Osteocyte (in vitro differentiated cells): ENCODE data around the gene PARD3B. TPM values are rescaled to one million over a fixed set of nuclear protein-coding genes. Genes with fewer than 3 reads are reported as not detected.

Experiments used
- DNase-seq: peaks from one replicate; pipeline ENCODE4 v3.0.0; 2021; ENCODE audit warnings: mixed read lengths; ENCODE audit not compliant: unreplicated experiment; ENCODE audit errors: extremely low spot score
- H3K27ac Mint-ChIP-seq: one replicate; pipeline ENCODE4 v1.8.0; 2021; ENCODE audit warnings: mild to moderate bottlenecking, mixed read lengths; ENCODE audit not compliant: unreplicated experiment
- H3K27me3 Mint-ChIP-seq: one replicate; pipeline ENCODE4 v1.8.0; 2021; ENCODE audit warnings: mixed read lengths; ENCODE audit not compliant: unreplicated experiment
- H3K36me3 Mint-ChIP-seq: one replicate; pipeline ENCODE4 v1.8.0; 2021; ENCODE audit warnings: mixed read lengths; ENCODE audit not compliant: unreplicated experiment
- H3K4me1 Mint-ChIP-seq: one replicate; pipeline ENCODE4 v1.8.0; 2021; ENCODE audit warnings: mixed read lengths; ENCODE audit not compliant: unreplicated experiment
- H3K4me3 Mint-ChIP-seq: one replicate; pipeline ENCODE4 v1.8.0; 2021; ENCODE audit warnings: mild to moderate bottlenecking, moderate library complexity, mixed read lengths; ENCODE audit not compliant: unreplicated experiment
- H3K9me3 Mint-ChIP-seq: one replicate; pipeline ENCODE4 v1.8.0; 2021; ENCODE audit warnings: mixed read lengths; ENCODE audit not compliant: unreplicated experiment
- CTCF ChIP-seq: fragments of 200-600 bp; sonication (generic); IDR thresholded peaks from 2 replicates; pipeline ENCODE4 v1.5.0; 2021; ENCODE audit warnings: antibody characterized with exemption, mild to moderate bottlenecking, moderate library complexity
- total RNA-seq: library from RNA; stranded (reverse); gene quantifications from 2 replicates; pipeline ENCODE4 v1.2.1, GENCODE V29; 2021

PARD3B gene
- total RNA-seq, 1 donor from 2014 or later, result 26.7 TPM

GRCh38 chr2:205117125-205117524 lies 571.9 kb downstream of the PARD3B start:
- DNase-seq, result no peak
- H3K27ac Mint-ChIP-seq, result no peak overlapping the region
- peaks cover 6% of the 10 kb centered on the region for H3K9me3 Mint-ChIP-seq
- peaks cover 22% of the 10 kb centered on the region for H3K36me3 Mint-ChIP-seq
- no peaks in the 10 kb centered on the region for H3K4me1 Mint-ChIP-seq
- H3K4me3 Mint-ChIP-seq, result no peak overlapping the region
- H3K27me3 Mint-ChIP-seq, result no peaks in the 10 kb centered on the region
- no peak for TF ChIP-seq CTCF

GRCh38 chr2:205119136-205119535 lies 573.9 kb downstream of the PARD3B start:
- Mint-ChIP-seq H3K4me1 (no peaks in the 10 kb centered on the region), H3K36me3 (peaks cover 18% of the 10 kb centered on the region), H3K27me3 (no peaks in the 10 kb centered on the region), H3K27ac (no peak overlapping the region), H3K9me3 (peaks cover 5% of the 10 kb centered on the region), H3K4me3 (no peak overlapping the region)
- DNase-seq, result no peak
- no peak for TF ChIP-seq CTCF

GRCh38 chr2:205128726-205129125 lies 583.5 kb downstream of the PARD3B start:
- H3K27me3 Mint-ChIP-seq, result no peaks in the 10 kb centered on the region
- DNase-seq, result no peak
- peaks cover 13% of the 10 kb centered on the region for H3K36me3 Mint-ChIP-seq
- H3K4me1 Mint-ChIP-seq, result peaks cover 9% of the 10 kb centered on the region
- no peak for TF ChIP-seq CTCF
- no peak overlapping the region for H3K27ac Mint-ChIP-seq
- no peak overlapping the region for H3K4me3 Mint-ChIP-seq
- no peaks in the 10 kb centered on the region for H3K9me3 Mint-ChIP-seq

GRCh38 chr2:205129531-205129930 lies 584.3 kb downstream of the PARD3B start:
- Mint-ChIP-seq H3K27me3 (no peaks in the 10 kb centered on the region), H3K36me3 (peaks cover 13% of the 10 kb centered on the region), H3K4me3 (no peak overlapping the region), H3K9me3 (no peaks in the 10 kb centered on the region), H3K4me1 (peaks cover 9% of the 10 kb centered on the region), H3K27ac (no peak overlapping the region)
- no peak for DNase-seq
- no peak for TF ChIP-seq CTCF

- peaks cover 10% of the 10 kb centered on the region for H3K36me3 Mint-ChIP-seq
- no peak overlapping the region for H3K27ac Mint-ChIP-seq
- TF ChIP-seq CTCF, result no peak
- no peak overlapping the region for H3K4me3 Mint-ChIP-seq
- H3K9me3 Mint-ChIP-seq, result no peaks in the 10 kb centered on the region
- no peaks in the 10 kb centered on the region for H3K27me3 Mint-ChIP-seq
- no peak for DNase-seq
- H3K4me1 Mint-ChIP-seq, result peaks cover 9% of the 10 kb centered on the region
Measured at GRCh38 chr2:205130111-205130829, 585.0 kb downstream of the PARD3B start.
